Karpas-422 (cell line): ENCODE measurements around the gene BCL11A. TPM values are rescaled to one million over a fixed set of nuclear protein-coding genes. Genes with fewer than 3 reads are reported as not detected.
"Not testable (repeated sequence)": the region's sequence is repeated elsewhere in the genome, so short reads cannot be mapped to it uniquely, and the experiment has no call there.

Experiments
- DNase-seq: peaks from one replicate; pipeline ENCODE4 v3.0.0-alpha.2; 2015
- H2AFZ ChIP-seq: fragments of 200-600 bp; sonication (generic); 2 replicates; pipeline ENCODE4 v1.6.1; 2014; ENCODE audit warnings: antibody characterized with exemption, low read length, mixed read lengths
- H3K27ac ChIP-seq: fragments of 200-600 bp; sonication (generic); 2 replicates; pipeline ENCODE4 v1.5.1; 2014; ENCODE audit warnings: mild to moderate bottlenecking, low read length, moderate library complexity
- H3K27me3 ChIP-seq: fragments of 200-600 bp; sonication (generic); 2 replicates; pipeline ENCODE4 v1.6.1; 2014; ENCODE audit warnings: low read length, mixed read lengths
- H3K36me3 ChIP-seq: fragments of 200-600 bp; sonication (generic); 2 replicates; pipeline ENCODE4 v1.6.1; 2014; ENCODE audit warnings: low read length, mixed read lengths; ENCODE audit not compliant: insufficient read depth
- H3K4me1 ChIP-seq: fragments of 200-600 bp; sonication (generic); 2 replicates; pipeline ENCODE4 v1.6.1; 2014; ENCODE audit warnings: mild to moderate bottlenecking, low read length, mixed read lengths
- H3K4me2 ChIP-seq: fragments of 200-600 bp; sonication (generic); 2 replicates; pipeline ENCODE4 v1.6.1; 2014; ENCODE audit warnings: low read length, low read depth, mild to moderate bottlenecking; ENCODE audit not compliant: poor library complexity, severe bottlenecking
- H3K4me3 ChIP-seq: fragments of 200-600 bp; sonication (generic); 2 replicates; pipeline ENCODE4 v1.5.1; 2014; ENCODE audit warnings: mild to moderate bottlenecking, antibody characterized with exemption, low read length, mixed read lengths
- H3K79me2 ChIP-seq: fragments of 200-600 bp; sonication (generic); 2 replicates; pipeline ENCODE4 v1.6.1; 2014; ENCODE audit warnings: mild to moderate bottlenecking, low read length, mixed read lengths
- H3K9ac ChIP-seq: fragments of 200-600 bp; sonication (generic); 2 replicates; pipeline ENCODE4 v1.6.0; 2014; ENCODE audit warnings: low read length
- H3K9me2 ChIP-seq: fragments of 200-600 bp; sonication (generic), shearing (Covaris generic); replicated peaks from 2 replicates; pipeline ENCODE4 v1.6.0; 2014; ENCODE audit warnings: mild to moderate bottlenecking, low read length, moderate library complexity; ENCODE audit not compliant: insufficient read depth
- H3K9me3 ChIP-seq: fragments of 300-700, 200-600 bp; sonication (generic); 2 replicates; pipeline ENCODE4 v1.6.1; 2014; ENCODE audit warnings: low read length, mixed read lengths
- H4K20me1 ChIP-seq: fragments of 200-600 bp; sonication (generic); 2 replicates; pipeline ENCODE4 v1.6.1; 2014; ENCODE audit warnings: mild to moderate bottlenecking, antibody characterized with exemption, low read length, low read depth; ENCODE audit not compliant: insufficient read depth
- total RNA-seq: library from RNA; depleted of rRNA; stranded (reverse); fragments of >200 nt; shearing (Covaris generic); gene quantifications from 2 replicates; pipeline ENCODE4 v1.2.3, GENCODE V29; 2014; ENCODE audit warnings: low replicate concordance

Gene BCL11A
- total RNA-seq, 1 experiment from 2014 or later, result 190 TPM

- no peaks in the 10 kb centered on the region for H3K9me3 ChIP-seq
- H3K9ac ChIP-seq, result no peak overlapping the region
- no peaks in the 10 kb centered on the region for H3K9me2 ChIP-seq
- H3K27ac ChIP-seq, result no peak overlapping the region
- H4K20me1 ChIP-seq, result no peaks in the 10 kb centered on the region
- H3K27me3 ChIP-seq, result no peaks in the 10 kb centered on the region
- H3K36me3 ChIP-seq, result no peaks in the 10 kb centered on the region
- no peak for DNase-seq
- H3K79me2 ChIP-seq, result no peaks in the 10 kb centered on the region
- peaks cover 11% of the 10 kb centered on the region for H3K4me1 ChIP-seq
- H2AFZ ChIP-seq, result no peak overlapping the region
- no peak overlapping the region for H3K4me3 ChIP-seq
- H3K4me2 ChIP-seq, result no peak overlapping the region
Measured at GRCh38 chr2:60426341-60426740, 127.1 kb downstream of the BCL11A start.

GRCh38 chr2:60424233-60424632 lies 129.2 kb downstream of the BCL11A start:
- Histone ChIP-seq H3K27me3 (no peaks in the 10 kb centered on the region), H3K27ac (no peak overlapping the region), H2AFZ (no peak overlapping the region), H3K9me3 (no peaks in the 10 kb centered on the region), H3K9ac (no peak overlapping the region), H3K79me2 (no peaks in the 10 kb centered on the region), H3K36me3 (no peaks in the 10 kb centered on the region), H3K4me2 (no peak overlapping the region), H3K4me1 (peaks cover 11% of the 10 kb centered on the region), H4K20me1 (no peaks in the 10 kb centered on the region), H3K4me3 (no peak overlapping the region), H3K9me2 (no peaks in the 10 kb centered on the region)
- DNase-seq, result no peak

- no peak for DNase-seq
- no peak overlapping the region for H3K27ac ChIP-seq
- no peaks in the 10 kb centered on the region for H3K27me3 ChIP-seq
- H3K9me3 ChIP-seq, result no peaks in the 10 kb centered on the region
- H3K4me2 ChIP-seq, result peak overlapping the region; percentile 32
- no peak overlapping the region for H2AFZ ChIP-seq
- H4K20me1 ChIP-seq, result no peaks in the 10 kb centered on the region
- H3K36me3 ChIP-seq, result no peaks in the 10 kb centered on the region
- H3K4me1 ChIP-seq, result peaks cover 11% of the 10 kb centered on the region
- H3K79me2 ChIP-seq, result no peaks in the 10 kb centered on the region
- H3K9ac ChIP-seq, result no peak overlapping the region
- no peak overlapping the region for H3K4me3 ChIP-seq
- H3K9me2 ChIP-seq, result no peaks in the 10 kb centered on the region
Measured at GRCh38 chr2:60423505-60423904, 129.9 kb downstream of the BCL11A start.

- no peaks in the 10 kb centered on the region for H3K27me3 ChIP-seq
- H3K79me2 ChIP-seq, result no peaks in the 10 kb centered on the region
- no peak overlapping the region for H3K27ac ChIP-seq
- no peaks in the 10 kb centered on the region for H3K36me3 ChIP-seq
- H3K9me2 ChIP-seq, result no peaks in the 10 kb centered on the region
- no peaks in the 10 kb centered on the region for H4K20me1 ChIP-seq
- H3K4me3 ChIP-seq, result no peak overlapping the region
- peak overlapping the region; percentile 32 for H3K4me2 ChIP-seq
- H3K9me3 ChIP-seq, result no peaks in the 10 kb centered on the region
- DNase-seq, result no peak
- H3K4me1 ChIP-seq, result peaks cover 11% of the 10 kb centered on the region
- no peak overlapping the region for H3K9ac ChIP-seq
- H2AFZ ChIP-seq, result no peak overlapping the region
Measured at GRCh38 chr2:60422826-60423483, 130.5 kb downstream of the BCL11A start.

GRCh38 chr2:60417210-60417609 lies 136.2 kb downstream of the BCL11A start:
- H3K9me2 ChIP-seq, H4K20me1 ChIP-seq, H3K36me3 ChIP-seq, H3K27me3 ChIP-seq, H3K4me3 ChIP-seq, H3K9ac ChIP-seq, H3K27ac ChIP-seq, H3K79me2 ChIP-seq, H3K4me2 ChIP-seq, H2AFZ ChIP-seq, DNase-seq, H3K9me3 ChIP-seq: not testable (repeated sequence)
- H3K4me1 ChIP-seq, result peaks cover 26% of the 10 kb centered on the region

GRCh38 chr2:60416221-60417008 lies 137.0 kb downstream of the BCL11A start:
- H3K4me1 ChIP-seq, result peaks cover 31% of the 10 kb centered on the region
- no peak overlapping the region for H3K4me2 ChIP-seq
- H2AFZ ChIP-seq, result no peak overlapping the region
- H3K27me3 ChIP-seq, result no peaks in the 10 kb centered on the region
- DNase-seq, result no peak
- H3K36me3 ChIP-seq, result no peaks in the 10 kb centered on the region
- no peaks in the 10 kb centered on the region for H3K79me2 ChIP-seq
- H3K9me2 ChIP-seq, result no peaks in the 10 kb centered on the region
- H4K20me1 ChIP-seq, result no peaks in the 10 kb centered on the region
- no peaks in the 10 kb centered on the region for H3K9me3 ChIP-seq
- H3K9ac ChIP-seq, result no peak overlapping the region
- no peak overlapping the region for H3K4me3 ChIP-seq
- H3K27ac ChIP-seq, result no peak overlapping the region

- Histone ChIP-seq H3K27me3 (no peaks in the 10 kb centered on the region), H3K36me3 (no peaks in the 10 kb centered on the region), H3K4me2 (no peak overlapping the region), H3K4me3 (no peak overlapping the region), H4K20me1 (no peaks in the 10 kb centered on the region), H3K9ac (no peak overlapping the region), H2AFZ (no peak overlapping the region), H3K27ac (no peak overlapping the region), H3K9me3 (no peaks in the 10 kb centered on the region), H3K4me1 (peaks cover 33% of the 10 kb centered on the region), H3K79me2 (no peaks in the 10 kb centered on the region), H3K9me2 (no peaks in the 10 kb centered on the region)
- DNase-seq, result no peak
Measured at GRCh38 chr2:60415814-60416213, 137.6 kb downstream of the BCL11A start.

GRCh38 chr2:60414495-60415138 lies 138.8 kb downstream of the BCL11A start:
- Histone ChIP-seq H3K4me2 (no peak overlapping the region), H3K36me3 (no peaks in the 10 kb centered on the region), H3K9ac (no peak overlapping the region), H3K9me3 (no peaks in the 10 kb centered on the region), H3K4me1 (peaks cover 33% of the 10 kb centered on the region), H3K27ac (no peak overlapping the region), H2AFZ (no peak overlapping the region), H4K20me1 (no peaks in the 10 kb centered on the region), H3K9me2 (no peaks in the 10 kb centered on the region), H3K4me3 (no peak overlapping the region), H3K79me2 (no peaks in the 10 kb centered on the region), H3K27me3 (no peaks in the 10 kb centered on the region)
- peak; percentile 60 for DNase-seq
